OCI-LY7 (cell line): Measurements from ENCODE around the gene ANO6. TPM values are rescaled to one million over a fixed set of nuclear protein-coding genes. Genes with fewer than 3 reads are reported as not detected.

Experiments used
- BruUV-seq: library from RNA; stranded (reverse); fragments of 400-500 nt; replicated peaks from 2 replicates; lab custom pipeline; 2021; lab: Mats Ljungman, UMichigan
- CTCF ChIA-PET: fragments of 300-600 bp; sonication (Branson Sonifier 250); formaldehyde crosslinking; loops from one replicate; lab custom pipeline; 2022; ENCODE audit warnings: antibody characterized with exemption; ENCODE audit not compliant: unreplicated experiment; lab: Charles Lee
- POLR2A ChIA-PET: fragments of 300-600 bp; sonication (Branson Sonifier 250); formaldehyde crosslinking; loops from one replicate; lab custom pipeline; 2022; ENCODE audit warnings: antibody characterized with exemption; lab: Charles Lee
- DNase-seq: peaks from one replicate; pipeline ENCODE4 v3.0.0-alpha.2; 2015; ENCODE audit warnings: low spot score
- H2AFZ ChIP-seq: fragments of 200-600 bp; sonication (generic), shearing (Covaris generic); 2 replicates; pipeline ENCODE4 v1.6.1; 2014; ENCODE audit warnings: mild to moderate bottlenecking, antibody characterized with exemption, low read length, moderate library complexity
- H3K27ac ChIP-seq: fragments of 200-600 bp; sonication (generic); 2 replicates; pipeline ENCODE4 v1.5.1; 2014; ENCODE audit warnings: mixed run types, low read depth, mild to moderate bottlenecking, moderate library complexity, low read length, inconsistent platforms; ENCODE audit not compliant: poor library complexity, severe bottlenecking
- H3K36me3 ChIP-seq: fragments of 200-600 bp; sonication (generic); 2 replicates; pipeline ENCODE4 v1.6.1; 2014; ENCODE audit warnings: mild to moderate bottlenecking, antibody characterized with exemption, low read length, moderate library complexity, mixed read lengths; ENCODE audit not compliant: insufficient read depth
- H3K4me1 ChIP-seq: fragments of 200-600 bp; sonication (generic); 2 replicates; pipeline ENCODE4 v1.5.1; 2014; ENCODE audit warnings: mild to moderate bottlenecking, low read length; ENCODE audit not compliant: insufficient read depth, poor library complexity, severe bottlenecking
- H3K4me2 ChIP-seq: fragments of 200-600 bp; sonication (generic); 2 replicates; pipeline ENCODE4 v1.6.1; 2014; ENCODE audit warnings: mild to moderate bottlenecking, low read length
- H3K4me3 ChIP-seq: fragments of 200-600 bp; sonication (generic); 2 replicates; pipeline ENCODE4 v1.5.1; 2014; ENCODE audit warnings: mild to moderate bottlenecking, low read depth, low read length; ENCODE audit not compliant: poor library complexity, severe bottlenecking
- H3K79me2 ChIP-seq: fragments of 200-600 bp; sonication (generic); 2 replicates; pipeline ENCODE4 v1.6.1; 2016; ENCODE audit warnings: low read depth, mild to moderate bottlenecking, low read length, moderate library complexity, mixed read lengths; ENCODE audit not compliant: insufficient read depth
- H3K9me2 ChIP-seq: fragments of 200-600 bp; sonication (generic); 2 replicates; pipeline ENCODE4 v1.6.1; 2016; ENCODE audit warnings: mild to moderate bottlenecking, low read length, mixed read lengths; ENCODE audit not compliant: insufficient read depth
- H3K9me3 ChIP-seq: fragments of 200-600 bp; sonication (generic); 2 replicates; pipeline ENCODE4 v1.6.1; 2014; ENCODE audit warnings: mild to moderate bottlenecking, mixed run types, low read length, mixed read lengths
- H4K20me1 ChIP-seq: fragments of 200-600 bp; sonication (generic); 2 replicates; pipeline ENCODE4 v1.6.1; 2014; ENCODE audit warnings: mild to moderate bottlenecking, antibody characterized with exemption, low read length, moderate library complexity, mixed read lengths; ENCODE audit not compliant: insufficient read depth
- CTCF ChIP-seq: fragments of 200-600 bp; sonication (generic); conservative IDR thresholded peaks from 2 replicates; pipeline ENCODE4 v1.5.1; 2014; ENCODE audit warnings: mild to moderate bottlenecking, antibody characterized with exemption, low read length, moderate library complexity, mixed read lengths
- EZH2phosphoT487 ChIP-seq: fragments of 200-600 bp; sonication (generic); IDR thresholded peaks from 2 replicates; pipeline ENCODE4 v1.6.1; 2018; ENCODE audit warnings: low read depth, borderline replicate concordance, mild to moderate bottlenecking, mixed run types, antibody characterized with exemption, low read length, moderate library complexity, mixed read lengths
- intact Hi-C: fragments of 100-400 bp; cut with micrococcal nuclease; formaldehyde crosslinking; loops from one replicate; pipeline ENCODE4 v1.10.0; 2022; ENCODE audit not compliant: unreplicated experiment
- total RNA-seq, 2 experiments: library from RNA; depleted of rRNA in 1 of 2; stranded (reverse); fragments of >200 nt in 1 of 2; shearing (Covaris generic) in 1 of 2; gene quantifications; 2 replicates each; pipeline ENCODE4 v1.2.3, GENCODE V29; 2014 to 2022

ANO6 gene
- total RNA-seq, 2 experiments from 2014 or later = 15.0 to 17.7 TPM

GRCh38 chr12:45286621-45287020 is 70.7 kb downstream of the ANO6 start:
- Histone ChIP-seq H3K9me3 (no peaks in the 10 kb centered on the region), H3K4me3 (no peak overlapping the region), H3K27ac (no peak overlapping the region), H3K9me2 (no peaks in the 10 kb centered on the region), H3K36me3 (no peaks in the 10 kb centered on the region; the same call in 1 of the 2 replicates), H2AFZ (no peak overlapping the region), H4K20me1 (no peaks in the 10 kb centered on the region), H3K4me2 (no peak overlapping the region), H3K4me1 (peaks cover 2% of the 10 kb centered on the region), H3K79me2 (no peaks in the 10 kb centered on the region)
- CTCF ChIA-PET = no interaction called here
- POLR2A ChIA-PET = no interaction called here
- TF ChIP-seq EZH2phosphoT487 (no peak), CTCF (no peak)
- no TSS peak for BruUV-seq
- no peak for DNase-seq
- intact Hi-C loops = no loop called here

GRCh38 chr12:45289245-45290215 is 73.6 kb downstream of the ANO6 start:
- Histone ChIP-seq H3K27ac (no peak overlapping the region), H3K79me2 (no peaks in the 10 kb centered on the region), H3K4me1 (peaks cover 4% of the 10 kb centered on the region), H3K9me3 (no peaks in the 10 kb centered on the region), H3K4me3 (no peak overlapping the region), H3K36me3 (no peaks in the 10 kb centered on the region), H3K4me2 (no peak overlapping the region), H2AFZ (no peak overlapping the region), H3K9me2 (no peaks in the 10 kb centered on the region), H4K20me1 (no peaks in the 10 kb centered on the region)
- intact Hi-C loops = no loop called here
- CTCF ChIA-PET = no interaction called here
- no peak for DNase-seq
- BruUV-seq = no TSS peak
- POLR2A ChIA-PET = interaction anchor here (0.7 to 1.7 kb wide), 3 partner anchors 9 to 495 kb away, joined by 3 to 5 read pairs (median 4); no protein-coding TSS in a partner anchor
- TF ChIP-seq CTCF = no peak

GRCh38 chr12:45290216-45290605 is 74.3 kb downstream of the ANO6 start:
- no peak overlapping the region for H3K4me3 ChIP-seq
- H3K36me3 ChIP-seq = no peaks in the 10 kb centered on the region
- no peak for DNase-seq
- intact Hi-C loops = no loop called here
- no peaks in the 10 kb centered on the region for H3K79me2 ChIP-seq
- H3K4me1 ChIP-seq = peaks cover 4% of the 10 kb centered on the region
- no peaks in the 10 kb centered on the region for H4K20me1 ChIP-seq
- BruUV-seq = no TSS peak
- ChIA-PET CTCF (no interaction called here), POLR2A (interaction anchor here (0.7 to 1.7 kb wide), 2 partner anchors 10 to 24 kb away, joined by 3 to 4 read pairs; no protein-coding TSS in a partner anchor)
- H3K4me2 ChIP-seq = no peak overlapping the region
- H3K9me2 ChIP-seq = no peaks in the 10 kb centered on the region
- no peaks in the 10 kb centered on the region for H3K9me3 ChIP-seq
- H2AFZ ChIP-seq = no peak overlapping the region
- TF ChIP-seq EZH2phosphoT487 = no peak
- H3K27ac ChIP-seq = no peak overlapping the region
